Thyroid gland (tissue), 4 donors: ENCODE data around the gene NYNRIN.

Experiments used
- POLR2A ChIP-seq, 2 donors: fragments of 450-650 bp; IDR thresholded peaks; one replicate each; pipeline ENCODE4 v1.6.1; 2017; ENCODE audit warnings: antibody characterized with exemption in 2 of 2, mild to moderate bottlenecking in 2 of 2, moderate library complexity in 1 of 2
- TF ChIP-seq, protein P1 (sequence below), 6 experiments: fragments of 200-600 bp in 3 of 6; fragments of 450-650 bp in 3 of 6; sonication (generic) in 3 of 6; IDR thresholded peaks; one replicate each; pipeline ENCODE4 v1.5.1; 2016 to 2019; ENCODE audit warnings: antibody characterized with exemption in 6 of 6, mild to moderate bottlenecking in 2 of 6, inconsistent platforms in 1 of 6, moderate library complexity in 1 of 6

DNA sequence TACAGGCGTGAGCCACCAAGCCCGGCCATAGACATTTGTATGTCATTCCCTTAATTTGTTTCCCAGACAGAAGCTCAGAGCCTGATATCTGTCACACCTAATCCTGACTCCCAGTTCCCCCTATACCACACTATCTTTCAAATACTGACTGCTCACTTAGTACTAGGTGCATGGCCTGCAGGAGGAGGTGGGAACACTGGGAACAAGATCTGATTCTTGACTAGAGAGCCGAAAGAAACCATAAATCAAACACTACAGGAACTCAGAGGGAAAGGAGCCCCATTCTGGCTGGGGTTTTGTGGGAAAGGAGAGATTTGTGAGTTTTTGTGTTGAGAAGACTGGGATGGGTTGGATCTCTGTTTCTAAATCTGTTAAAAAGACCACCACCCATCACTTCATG lies 35.9 kb downstream of the NYNRIN start:
- no peak for TF ChIP-seq POLR2A (IDR thresholded peaks at IDR 0.05)
- TF ChIP-seq, protein P1, sequence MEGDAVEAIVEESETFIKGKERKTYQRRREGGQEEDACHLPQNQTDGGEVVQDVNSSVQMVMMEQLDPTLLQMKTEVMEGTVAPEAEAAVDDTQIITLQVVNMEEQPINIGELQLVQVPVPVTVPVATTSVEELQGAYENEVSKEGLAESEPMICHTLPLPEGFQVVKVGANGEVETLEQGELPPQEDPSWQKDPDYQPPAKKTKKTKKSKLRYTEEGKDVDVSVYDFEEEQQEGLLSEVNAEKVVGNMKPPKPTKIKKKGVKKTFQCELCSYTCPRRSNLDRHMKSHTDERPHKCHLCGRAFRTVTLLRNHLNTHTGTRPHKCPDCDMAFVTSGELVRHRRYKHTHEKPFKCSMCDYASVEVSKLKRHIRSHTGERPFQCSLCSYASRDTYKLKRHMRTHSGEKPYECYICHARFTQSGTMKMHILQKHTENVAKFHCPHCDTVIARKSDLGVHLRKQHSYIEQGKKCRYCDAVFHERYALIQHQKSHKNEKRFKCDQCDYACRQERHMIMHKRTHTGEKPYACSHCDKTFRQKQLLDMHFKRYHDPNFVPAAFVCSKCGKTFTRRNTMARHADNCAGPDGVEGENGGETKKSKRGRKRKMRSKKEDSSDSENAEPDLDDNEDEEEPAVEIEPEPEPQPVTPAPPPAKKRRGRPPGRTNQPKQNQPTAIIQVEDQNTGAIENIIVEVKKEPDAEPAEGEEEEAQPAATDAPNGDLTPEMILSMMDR (IDR thresholded peaks at IDR 0.05) = no peak
